K562 (cell line): Measurements from ENCODE around the gene LAMP1. TPM values are rescaled to one million over a fixed set of nuclear protein-coding genes. Genes with fewer than 3 reads are reported as not detected.

Source experiments
- ZKSCAN8 ChIP-seq: fragments of 200-800 bp; sonication (Bioruptor generic); IDR thresholded peaks from 2 replicates; pipeline ENCODE4 v1.6.1; 2016; ENCODE audit warnings: missing genetic modification characterization, missing compliant biosample characterization
- polyA plus RNA-seq, 8 experiments: library from polyadenylated mRNA; depleted of rRNA in 4 of 8; stranded (reverse) in 5 of 8; unstranded in 3 of 8; fragments of >200 nt; fragmentation: Nextera tagmentation in 2 of 8; fragmentation: Illumina TruSeq in 1 of 8; extraction: Ambion mirVana in 2 of 8; extraction: Trizol in 1 of 8; gene quantifications; 2 replicates each; pipeline versions ENCODE4 v1.2.1 to v1.2.3, GENCODE V29; 2011 to 2014; ENCODE audit warnings: inconsistent platforms in 1 of 8, missing spikeins in 1 of 8
- total RNA-seq, 7 experiments: library from RNA; depleted of rRNA in 6 of 7; stranded (reverse); fragments of >200 nt in 6 of 7; fragmentation: Illumina TruSeq in 2 of 7; extraction: Trizol in 2 of 7; gene quantifications; 2 replicates each; pipeline versions ENCODE4 v1.2.1 to v1.2.3, GENCODE V29; 2011 to 2021; ENCODE audit warnings: low replicate concordance in 1 of 7
- TF ChIP-seq, protein P1 (sequence below), 2 experiments: fragments of 450-650 bp; IDR thresholded peaks; 2 replicates each; pipeline ENCODE4 v1.6.1; 2016; ENCODE audit warnings: mild to moderate bottlenecking in 2 of 2, borderline replicate concordance in 1 of 2, low read depth in 1 of 2, moderate library complexity in 1 of 2
- TF ChIP-seq, protein P2 (sequence below): fragments of 200-800 bp; sonication (Bioruptor generic); IDR thresholded peaks from 2 replicates; pipeline ENCODE4 v1.6.1; 2016; ENCODE audit warnings: missing genetic modification characterization, missing compliant biosample characterization
- TF ChIP-seq, protein P3 (sequence below), 3 experiments: IDR thresholded peaks in 2 of 3; conservative IDR thresholded peaks in 1 of 3; 2 replicates each; pipeline ENCODE4 v1.5.1; 2011 to 2012; ENCODE audit warnings: low read length in 3 of 3, mild to moderate bottlenecking in 3 of 3, control low read depth in 2 of 3, improper control_type of control experiment in 1 of 3, inconsistent platforms in 1 of 3, low read depth in 1 of 3, mixed read lengths in 1 of 3, moderate library complexity in 1 of 3; ENCODE audit not compliant: insufficient read depth in 2 of 3

LAMP1 gene
- total and polyA plus RNA-seq, 9 of the 15 experiments (the other 6 are each of a cell fraction or from before 2014, with no cell fraction given) = 2.2 to 70.1 (median 30.5) TPM

DNA sequence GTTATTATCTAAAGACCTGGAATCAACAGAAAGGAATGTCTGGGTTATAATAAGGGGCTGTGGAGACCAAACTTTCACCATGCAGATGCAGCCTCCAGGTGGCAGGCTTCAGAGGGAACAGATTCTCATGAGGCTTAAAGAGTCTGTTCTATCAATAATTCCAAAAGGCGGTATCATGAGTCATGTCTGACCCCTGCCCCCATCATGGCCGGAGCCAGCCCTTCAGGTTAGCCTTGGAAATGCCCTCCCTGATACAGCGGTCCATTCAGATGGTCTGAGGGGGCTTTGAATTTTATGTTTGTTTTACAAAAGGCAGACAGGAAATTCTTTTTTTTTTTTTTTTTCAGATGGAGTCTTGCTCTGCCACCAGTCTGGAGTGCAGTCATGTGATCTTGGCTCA lies 21.7 kb upstream of the LAMP1 start (continued):
- TF ChIP-seq, protein P1, sequence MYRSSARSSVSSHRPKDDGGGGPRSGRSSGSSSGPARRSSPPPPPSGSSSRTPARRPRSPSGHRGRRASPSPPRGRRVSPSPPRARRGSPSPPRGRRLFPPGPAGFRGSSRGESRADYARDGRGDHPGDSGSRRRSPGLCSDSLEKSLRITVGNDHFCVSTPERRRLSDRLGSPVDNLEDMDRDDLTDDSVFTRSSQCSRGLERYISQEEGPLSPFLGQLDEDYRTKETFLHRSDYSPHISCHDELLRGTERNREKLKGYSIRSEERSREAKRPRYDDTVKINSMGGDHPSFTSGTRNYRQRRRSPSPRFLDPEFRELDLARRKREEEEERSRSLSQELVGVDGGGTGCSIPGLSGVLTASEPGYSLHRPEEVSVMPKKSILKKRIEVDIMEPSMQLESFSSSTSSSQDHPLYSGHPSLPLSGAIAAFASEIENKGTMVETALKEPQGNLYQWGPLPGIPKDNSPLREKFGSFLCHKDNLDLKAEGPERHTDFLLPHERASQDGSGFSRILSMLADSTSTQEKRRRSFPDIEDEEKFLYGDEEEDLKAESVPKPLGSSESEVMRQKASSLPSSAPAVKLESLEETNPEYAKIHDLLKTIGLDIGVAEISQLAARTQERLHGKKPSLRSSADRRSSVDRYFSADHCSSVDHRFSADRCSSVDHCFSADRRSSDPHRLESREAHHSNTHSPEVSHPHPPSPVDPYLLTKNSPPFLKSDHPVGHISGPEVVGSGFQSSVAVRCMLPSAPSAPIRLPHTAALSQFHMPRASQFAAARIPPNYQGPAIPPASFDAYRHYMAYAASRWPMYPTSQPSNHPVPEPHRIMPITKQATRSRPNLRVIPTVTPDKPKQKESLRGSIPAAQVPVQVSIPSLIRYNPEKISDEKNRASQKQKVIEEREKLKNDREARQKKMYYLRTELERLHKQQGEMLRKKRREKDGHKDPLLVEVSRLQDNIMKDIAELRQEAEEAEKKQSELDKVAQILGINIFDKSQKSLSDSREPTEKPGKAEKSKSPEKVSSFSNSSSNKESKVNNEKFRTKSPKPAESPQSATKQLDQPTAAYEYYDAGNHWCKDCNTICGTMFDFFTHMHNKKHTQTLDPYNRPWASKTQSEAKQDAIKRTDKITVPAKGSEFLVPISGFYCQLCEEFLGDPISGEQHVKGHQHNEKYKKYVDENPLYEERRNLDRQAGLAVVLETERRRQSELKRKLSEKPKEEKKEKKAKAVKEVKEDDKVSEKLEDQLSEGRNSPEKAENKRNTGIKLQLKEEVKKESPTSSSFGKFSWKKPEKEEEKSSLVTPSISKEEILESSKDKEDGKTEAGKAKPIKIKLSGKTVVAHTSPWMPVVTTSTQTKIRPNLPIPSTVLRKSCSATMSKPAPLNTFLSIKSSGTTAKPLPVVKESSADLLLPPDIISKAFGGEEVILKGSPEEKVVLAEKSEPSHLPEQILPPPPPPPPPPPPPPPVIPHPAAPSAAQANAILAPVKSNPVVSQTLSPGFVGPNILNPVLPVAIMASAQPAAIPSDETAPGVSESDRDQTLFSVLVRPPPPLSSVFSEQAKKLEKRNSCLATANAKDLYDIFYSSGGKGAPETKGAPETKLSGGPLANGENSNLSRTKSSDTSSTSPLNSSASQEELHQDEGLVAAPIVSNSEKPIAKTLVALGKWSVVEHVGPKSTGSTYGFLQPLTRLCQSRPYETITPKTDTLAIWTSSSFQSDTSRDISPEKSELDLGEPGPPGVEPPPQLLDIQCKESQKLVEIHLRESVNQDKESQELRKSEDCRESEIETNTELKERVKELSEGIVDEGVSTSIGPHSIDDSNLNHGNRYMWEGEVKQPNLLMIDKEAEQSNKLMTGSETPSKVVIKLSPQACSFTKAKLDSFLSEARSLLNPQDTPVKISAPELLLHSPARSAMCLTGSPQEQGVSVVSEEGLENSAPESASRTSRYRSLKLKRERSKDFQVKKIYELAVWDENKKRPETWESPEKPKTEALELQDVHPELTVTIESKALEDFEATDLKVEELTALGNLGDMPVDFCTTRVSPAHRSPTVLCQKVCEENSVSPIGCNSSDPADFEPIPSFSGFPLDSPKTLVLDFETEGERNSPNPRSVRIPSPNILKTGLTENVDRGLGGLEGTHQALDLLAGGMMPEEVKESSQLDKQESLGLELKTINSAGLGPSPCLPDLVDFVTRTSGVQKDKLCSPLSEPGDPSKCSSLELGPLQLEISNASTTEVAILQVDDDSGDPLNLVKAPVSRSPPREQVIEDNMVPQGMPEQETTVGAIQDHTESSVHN (IDR thresholded peaks at IDR 0.05; ENCODE audit: borderline replicate concordance in 1 of 2, low read depth in 1 of 2) = no peak
- TF ChIP-seq, protein P2, sequence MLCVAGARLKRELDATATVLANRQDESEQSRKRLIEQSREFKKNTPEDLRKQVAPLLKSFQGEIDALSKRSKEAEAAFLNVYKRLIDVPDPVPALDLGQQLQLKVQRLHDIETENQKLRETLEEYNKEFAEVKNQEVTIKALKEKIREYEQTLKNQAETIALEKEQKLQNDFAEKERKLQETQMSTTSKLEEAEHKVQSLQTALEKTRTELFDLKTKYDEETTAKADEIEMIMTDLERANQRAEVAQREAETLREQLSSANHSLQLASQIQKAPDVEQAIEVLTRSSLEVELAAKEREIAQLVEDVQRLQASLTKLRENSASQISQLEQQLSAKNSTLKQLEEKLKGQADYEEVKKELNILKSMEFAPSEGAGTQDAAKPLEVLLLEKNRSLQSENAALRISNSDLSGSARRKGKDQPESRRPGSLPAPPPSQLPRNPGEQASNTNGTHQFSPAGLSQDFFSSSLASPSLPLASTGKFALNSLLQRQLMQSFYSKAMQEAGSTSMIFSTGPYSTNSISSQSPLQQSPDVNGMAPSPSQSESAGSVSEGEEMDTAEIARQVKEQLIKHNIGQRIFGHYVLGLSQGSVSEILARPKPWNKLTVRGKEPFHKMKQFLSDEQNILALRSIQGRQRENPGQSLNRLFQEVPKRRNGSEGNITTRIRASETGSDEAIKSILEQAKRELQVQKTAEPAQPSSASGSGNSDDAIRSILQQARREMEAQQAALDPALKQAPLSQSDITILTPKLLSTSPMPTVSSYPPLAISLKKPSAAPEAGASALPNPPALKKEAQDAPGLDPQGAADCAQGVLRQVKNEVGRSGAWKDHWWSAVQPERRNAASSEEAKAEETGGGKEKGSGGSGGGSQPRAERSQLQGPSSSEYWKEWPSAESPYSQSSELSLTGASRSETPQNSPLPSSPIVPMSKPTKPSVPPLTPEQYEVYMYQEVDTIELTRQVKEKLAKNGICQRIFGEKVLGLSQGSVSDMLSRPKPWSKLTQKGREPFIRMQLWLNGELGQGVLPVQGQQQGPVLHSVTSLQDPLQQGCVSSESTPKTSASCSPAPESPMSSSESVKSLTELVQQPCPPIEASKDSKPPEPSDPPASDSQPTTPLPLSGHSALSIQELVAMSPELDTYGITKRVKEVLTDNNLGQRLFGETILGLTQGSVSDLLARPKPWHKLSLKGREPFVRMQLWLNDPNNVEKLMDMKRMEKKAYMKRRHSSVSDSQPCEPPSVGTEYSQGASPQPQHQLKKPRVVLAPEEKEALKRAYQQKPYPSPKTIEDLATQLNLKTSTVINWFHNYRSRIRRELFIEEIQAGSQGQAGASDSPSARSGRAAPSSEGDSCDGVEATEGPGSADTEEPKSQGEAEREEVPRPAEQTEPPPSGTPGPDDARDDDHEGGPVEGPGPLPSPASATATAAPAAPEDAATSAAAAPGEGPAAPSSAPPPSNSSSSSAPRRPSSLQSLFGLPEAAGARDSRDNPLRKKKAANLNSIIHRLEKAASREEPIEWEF (CRISPR knock-in tag) = no peak
- TF ChIP-seq, protein P3, sequence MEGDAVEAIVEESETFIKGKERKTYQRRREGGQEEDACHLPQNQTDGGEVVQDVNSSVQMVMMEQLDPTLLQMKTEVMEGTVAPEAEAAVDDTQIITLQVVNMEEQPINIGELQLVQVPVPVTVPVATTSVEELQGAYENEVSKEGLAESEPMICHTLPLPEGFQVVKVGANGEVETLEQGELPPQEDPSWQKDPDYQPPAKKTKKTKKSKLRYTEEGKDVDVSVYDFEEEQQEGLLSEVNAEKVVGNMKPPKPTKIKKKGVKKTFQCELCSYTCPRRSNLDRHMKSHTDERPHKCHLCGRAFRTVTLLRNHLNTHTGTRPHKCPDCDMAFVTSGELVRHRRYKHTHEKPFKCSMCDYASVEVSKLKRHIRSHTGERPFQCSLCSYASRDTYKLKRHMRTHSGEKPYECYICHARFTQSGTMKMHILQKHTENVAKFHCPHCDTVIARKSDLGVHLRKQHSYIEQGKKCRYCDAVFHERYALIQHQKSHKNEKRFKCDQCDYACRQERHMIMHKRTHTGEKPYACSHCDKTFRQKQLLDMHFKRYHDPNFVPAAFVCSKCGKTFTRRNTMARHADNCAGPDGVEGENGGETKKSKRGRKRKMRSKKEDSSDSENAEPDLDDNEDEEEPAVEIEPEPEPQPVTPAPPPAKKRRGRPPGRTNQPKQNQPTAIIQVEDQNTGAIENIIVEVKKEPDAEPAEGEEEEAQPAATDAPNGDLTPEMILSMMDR (IDR thresholded peaks at IDR 0.05 in 2 of 3, conservative IDR thresholded peaks at IDR 0.05 in 1 of 3; ENCODE audit: insufficient read depth in 2 of 3, low read depth in 1 of 3, low read length in 3 of 3) = peak; percentile 52 to 57 (median 54); a peak in 5 of 6 replicates
- TF ChIP-seq ZKSCAN8 (CRISPR knock-in tag) = no peak
